Posterior cingulate gyrus (tissue), 11 donors: ENCODE data around the gene PSD2.
"Not testable (repeated sequence)": the region's sequence is repeated elsewhere in the genome, so short reads cannot be mapped to it uniquely, and the experiment has no call there.

Experiments
- DNase-seq, 10 donors: peaks; one replicate each; pipeline versions ENCODE4 v3.0.0 to v3.0.0-alpha.2; 2020 to 2021; ENCODE audit warnings: mixed read lengths in 3 of 10
- intact Hi-C: fragments of 100-400 bp; cut with DNase I; formaldehyde crosslinking; loops from one replicate; pipeline ENCODE4 v1.15.1; 2023

The PSD2 gene

DNA sequence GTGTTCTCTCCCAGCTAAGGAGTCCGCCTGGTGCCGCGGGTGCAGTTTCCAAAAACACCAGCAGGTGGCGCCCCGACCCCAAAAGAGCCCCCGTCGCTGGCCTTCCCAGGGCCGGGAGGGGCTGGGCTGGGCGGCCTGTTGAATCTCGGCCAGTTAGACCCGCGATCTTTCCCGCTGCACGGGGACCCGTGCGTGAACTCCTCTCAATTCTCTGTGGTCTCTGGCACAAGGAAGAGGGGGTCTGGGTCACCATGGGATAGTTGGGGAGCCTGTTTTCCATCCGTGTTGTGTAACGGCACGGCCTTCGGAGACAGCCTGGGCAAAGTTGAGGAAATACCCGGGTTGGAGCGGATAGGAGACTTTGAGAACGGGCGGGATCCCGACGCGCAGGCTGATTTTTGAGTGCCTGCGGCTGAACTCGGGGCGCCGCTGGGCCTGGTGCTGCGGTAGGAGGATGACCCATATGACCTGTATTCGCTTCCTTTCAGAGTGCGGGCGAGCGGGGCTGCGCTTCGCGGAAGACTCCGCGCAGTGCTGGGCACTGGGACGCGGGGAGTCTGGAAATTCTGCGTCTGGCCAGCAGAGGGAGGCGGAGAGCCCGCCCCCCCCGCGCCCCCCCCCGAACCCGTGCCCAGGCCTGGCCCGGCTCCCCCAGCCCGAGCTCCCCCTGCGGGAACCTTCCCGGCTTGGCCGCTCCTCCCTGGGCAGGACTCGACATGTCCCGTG is 7.9 kb upstream of the PSD2 start:
- peak; percentile 88 to 99 (median 96) for DNase-seq
- intact Hi-C loops, result loop anchor here (1.0 to 10.0 kb wide), 6 partner anchors 41 to 370 kb away; partner anchors contain the start of gene NRG2

DNA sequence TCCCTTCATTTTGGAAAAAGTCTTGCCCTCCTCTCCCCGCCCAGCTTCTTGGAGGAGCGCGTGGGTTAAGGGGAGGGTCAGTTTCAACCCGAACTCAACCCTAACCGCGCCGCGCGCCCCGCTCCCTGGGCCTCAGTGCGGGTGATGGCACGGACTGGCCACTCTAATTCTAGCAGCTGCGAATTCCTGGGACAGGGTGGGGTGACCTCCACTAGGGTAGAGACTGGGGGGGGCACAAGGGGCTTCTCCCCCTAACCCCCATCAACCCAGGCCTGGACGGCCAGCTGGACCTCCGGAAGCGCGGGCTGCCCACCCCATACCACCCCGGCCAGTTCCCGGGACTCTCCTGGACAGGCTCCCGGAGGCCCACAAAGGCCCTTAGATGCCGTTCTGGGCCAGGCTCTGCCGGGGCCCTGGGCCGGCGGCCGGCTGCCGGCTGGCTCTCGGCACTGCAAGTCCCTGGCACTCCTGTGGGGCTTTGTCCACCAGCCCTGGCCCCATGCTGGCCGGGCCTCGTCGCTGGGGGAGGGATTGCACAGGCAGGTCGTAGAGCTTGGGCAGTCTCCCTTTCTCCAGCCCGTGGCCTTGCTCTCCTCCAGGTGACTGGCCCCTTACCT is 7.2 kb upstream of the PSD2 start:
- peak; percentile 75 to 98 (median 86) for DNase-seq
- intact Hi-C loops, result loop anchor here (1.0 to 10.0 kb wide), 3 partner anchors 40 to 369 kb away; partner anchors contain the start of gene NRG2

GRCh38 chr5:139789116-139789844 is 6.3 kb upstream of the PSD2 start:
- DNase-seq, result peak in 2 of 10 donors; percentile 63 to 83
- intact Hi-C loops, result loop anchor here (10.0 kb wide), 1 partner anchor 256 kb away; the partner anchor contains the start of gene NRG2

GRCh38 chr5:139789845-139790189 is 5.8 kb upstream of the PSD2 start:
- intact Hi-C loops, result loop anchor here (10.0 kb wide), 1 partner anchor 255 kb away; the partner anchor contains the start of gene NRG2
- DNase-seq, result peak in 2 of 10 donors; percentile 22 to 54

DNA sequence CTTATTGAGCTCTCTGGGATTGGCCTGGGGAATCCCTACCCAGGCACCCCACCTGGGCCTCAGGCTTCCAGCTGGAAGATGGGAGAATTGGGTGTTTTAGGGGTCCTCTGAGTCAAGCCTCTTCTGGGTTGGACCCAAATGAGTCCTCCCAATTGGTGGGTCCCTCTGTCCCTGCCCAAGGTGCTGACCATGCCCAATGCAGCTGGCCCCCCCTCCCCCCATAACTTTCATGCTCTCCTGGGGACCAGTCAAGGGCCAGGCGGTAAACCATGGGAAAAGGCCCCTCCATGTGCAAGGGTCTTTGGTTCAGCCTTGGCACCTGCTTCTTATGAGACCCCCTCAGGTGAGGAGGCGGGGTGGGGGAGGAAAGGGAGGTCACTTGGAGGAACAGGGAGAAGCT is 3.4 kb upstream of the PSD2 start:
- intact Hi-C loops, result no loop called here
- DNase-seq, result peak in 3 of 10 donors; percentile 10 to 26 (median 10)

DNA sequence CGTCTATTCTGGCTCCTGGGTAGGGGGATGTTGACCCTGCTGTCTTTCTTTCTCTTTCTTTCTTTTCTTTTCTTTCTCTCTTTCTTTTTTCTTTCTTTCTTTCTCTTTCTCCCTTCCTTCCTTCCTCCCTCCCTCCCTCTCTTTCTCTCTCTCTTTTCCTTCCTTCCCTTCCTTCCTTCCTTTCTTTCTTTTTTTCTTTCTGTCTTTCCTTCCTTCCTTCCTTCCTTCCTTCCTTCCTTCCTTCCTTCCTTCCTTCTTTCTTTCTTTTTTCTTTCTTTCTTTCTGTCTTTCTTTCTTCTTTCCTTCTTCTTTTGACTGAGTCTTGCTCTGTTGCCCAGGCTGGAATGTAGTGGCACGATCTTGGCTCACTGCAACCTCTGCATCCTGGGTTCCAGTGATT is 3.0 kb upstream of the PSD2 start:
- intact Hi-C loops, result not testable (repeated sequence)
- peak in 2 of 10 donors; percentile 0 to 10 for DNase-seq

GRCh38 chr5:139794067-139794846 is 1.4 kb upstream of the PSD2 start:
- peak in 3 of 10 donors; percentile 24 to 47 (median 29) for DNase-seq
- intact Hi-C loops, result no loop called here

DNA sequence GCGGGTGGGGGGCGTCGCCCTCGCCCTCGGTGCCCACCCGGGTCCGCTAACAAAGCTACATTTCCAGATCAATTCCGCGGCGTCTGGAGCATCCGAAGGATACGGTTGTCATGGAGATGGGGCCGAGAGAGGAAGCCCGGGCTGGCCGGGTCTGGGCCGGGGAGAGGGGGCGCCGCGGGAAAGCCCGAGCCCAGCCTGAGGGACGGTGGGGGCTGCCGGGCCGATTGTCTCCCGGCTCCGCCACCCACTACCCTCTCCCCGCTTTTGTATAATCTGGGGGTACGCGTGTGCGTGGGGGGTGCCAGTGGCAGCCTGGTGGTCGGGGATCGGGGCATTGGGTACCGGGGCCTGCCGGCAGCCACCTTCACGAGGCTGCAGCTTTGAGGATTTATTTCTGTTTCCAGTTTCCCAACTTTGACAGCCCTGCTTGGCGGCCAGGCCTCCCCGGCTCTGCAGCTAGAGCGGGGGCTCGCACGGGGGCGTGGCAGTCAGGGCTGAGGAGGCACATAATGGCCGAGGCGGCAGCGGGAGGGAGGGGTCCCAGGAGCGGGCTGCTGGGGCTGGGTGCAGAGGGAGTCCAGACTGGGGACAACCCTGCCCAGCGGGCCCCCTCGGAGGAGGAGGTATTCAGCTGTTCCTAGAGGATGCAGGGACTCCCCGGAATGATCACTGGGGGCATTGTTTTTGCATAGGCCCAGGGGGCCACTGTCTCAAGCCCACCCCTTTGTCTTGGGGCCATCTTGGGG is 626 bp downstream of the PSD2 start:
- intact Hi-C loops, result no loop called here
- peak in 4 of 10 donors; percentile 43 to 91 (median 86) for DNase-seq

GRCh38 chr5:139797335-139797734 is 1.7 kb downstream of the PSD2 start:
- intact Hi-C loops, result no loop called here

GRCh38 chr5:139797856-139798510 is 2.4 kb downstream of the PSD2 start:
- intact Hi-C loops, result no loop called here
- peak in 3 of 10 donors; percentile 37 to 62 (median 59) for DNase-seq

More at GRCh38 chr5:139797335-139797734, 1.7 kb downstream of the PSD2 start:
- DNase-seq, result peak in 3 of 10 donors; percentile 26 to 32 (median 27)

DNA sequence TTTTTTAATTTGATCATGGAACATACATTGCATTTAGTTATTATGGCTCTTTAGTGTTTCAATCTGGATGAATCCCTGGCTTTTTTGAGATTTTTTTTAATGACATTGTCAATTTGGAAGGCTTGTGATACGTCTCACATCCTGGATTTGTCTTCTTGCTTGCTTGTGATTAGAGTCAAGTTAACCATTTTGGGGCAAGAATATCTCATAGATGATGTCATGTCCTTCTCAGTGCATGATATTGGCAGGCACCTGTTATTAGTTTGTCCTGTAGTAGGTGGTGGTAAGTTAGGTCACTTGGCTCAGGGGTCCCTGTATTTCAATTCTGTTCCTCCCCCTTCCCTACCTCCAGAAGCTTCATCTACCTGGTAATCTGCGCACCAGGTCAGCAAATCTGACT is 3.3 kb downstream of the PSD2 start:
- intact Hi-C loops, result no loop called here
- DNase-seq, result no peak

DNA sequence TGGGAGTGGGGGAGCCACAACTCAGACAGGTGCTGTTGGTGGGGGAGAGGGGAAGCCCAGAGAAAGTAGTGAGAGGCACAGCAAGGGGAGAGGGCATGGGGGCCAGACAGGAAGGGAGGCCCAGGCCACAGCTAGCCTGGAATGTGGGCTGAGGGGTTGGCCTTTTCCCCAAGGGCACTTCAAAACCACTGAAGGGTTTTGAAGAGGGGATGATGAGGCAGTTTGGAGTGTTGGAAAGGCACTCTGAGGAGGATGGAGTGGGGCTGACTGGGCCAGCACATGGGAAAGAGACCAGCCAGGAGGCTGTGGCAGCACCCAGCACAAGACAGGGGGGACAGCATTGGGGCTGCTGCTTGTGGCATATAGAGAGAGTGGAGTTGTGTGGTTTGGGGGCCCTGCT is 3.8 kb downstream of the PSD2 start:
- intact Hi-C loops, result no loop called here
- peak in 2 of 10 donors; percentile 50 for DNase-seq

DNA sequence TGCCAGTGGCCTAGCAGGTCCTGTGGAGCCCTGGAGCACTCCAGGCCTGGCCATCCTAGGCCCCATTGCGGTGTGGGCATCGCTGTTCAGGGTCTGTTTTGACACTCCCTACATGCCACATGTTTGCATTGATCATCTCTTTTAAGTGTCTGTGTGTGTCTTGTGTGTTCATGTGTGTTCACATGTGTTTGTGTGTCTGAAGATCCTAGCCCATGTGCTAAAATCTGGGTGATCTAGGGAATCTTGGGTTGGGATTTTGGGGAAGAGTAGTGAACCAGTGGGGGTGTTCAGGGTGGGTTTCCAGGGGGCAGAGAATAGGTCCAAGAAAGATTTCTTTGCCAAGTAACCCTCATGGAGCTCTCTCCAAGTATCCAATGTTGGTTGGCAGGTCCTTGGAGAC is 8.4 kb downstream of the PSD2 start:
- DNase-seq, result peak in 2 of 10 donors; percentile 38 to 55
- intact Hi-C loops, result no loop called here

DNA sequence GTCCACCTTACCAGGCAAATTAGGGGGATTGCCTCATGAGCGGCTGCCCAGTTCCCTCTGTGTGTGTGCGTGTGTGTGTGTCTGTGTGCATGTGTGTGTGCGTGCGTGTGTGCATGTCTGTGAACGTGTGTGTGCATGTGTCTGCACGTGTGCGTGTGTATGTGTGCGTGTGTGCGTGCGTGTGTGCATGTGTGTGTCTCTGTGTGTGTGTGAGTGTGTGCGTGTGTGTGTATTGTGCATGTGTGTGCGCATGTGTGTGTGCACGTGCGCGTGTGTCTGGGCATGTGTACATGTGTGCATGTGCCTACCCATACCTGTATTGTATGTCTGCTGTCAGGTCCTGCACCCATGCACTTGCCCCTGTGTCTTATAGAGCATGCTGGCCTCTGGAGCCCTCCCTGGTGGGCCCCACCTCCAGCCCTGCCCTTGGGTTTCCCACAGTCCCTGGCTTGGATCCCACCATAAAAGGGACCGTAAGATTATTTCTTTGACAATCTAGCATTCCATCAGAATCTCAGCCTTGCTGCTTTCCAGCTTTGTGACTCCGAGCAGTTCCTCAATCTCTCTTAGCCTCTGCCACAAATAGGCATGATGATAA is 9.3 kb downstream of the PSD2 start:
- DNase-seq, result peak in 2 of 10 donors; percentile 20 to 49
- intact Hi-C loops, result loop anchor here (5.0 kb wide), 1 partner anchor 37 kb away; no protein-coding TSS in a partner anchor

GRCh38 chr5:139805545-139805944 is 9.9 kb downstream of the PSD2 start:
- DNase-seq, result peak in 1 of 10 donors; percentile 8
- intact Hi-C loops, result loop anchor here (5.0 kb wide), 1 partner anchor 37 kb away; no protein-coding TSS in a partner anchor

DNA sequence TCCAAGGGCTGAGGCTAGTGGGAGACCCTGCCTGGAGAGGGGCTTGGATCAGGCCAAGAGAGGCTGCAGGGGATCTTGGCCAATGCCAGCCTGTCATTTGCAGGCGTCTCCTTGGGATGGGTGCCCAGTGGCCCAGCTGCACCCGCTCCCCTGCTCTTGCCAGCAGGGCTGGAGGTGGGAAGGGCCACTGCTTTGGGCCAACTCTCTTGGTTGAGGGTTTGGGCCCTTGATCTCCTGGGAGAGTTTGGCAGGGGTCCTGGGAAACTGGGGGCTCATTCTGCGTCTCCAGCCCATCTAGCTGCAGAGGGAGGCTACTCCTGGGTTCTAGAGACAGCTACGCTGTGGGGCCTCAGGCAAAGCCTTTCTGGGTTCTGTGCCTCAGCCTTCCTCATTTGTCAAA is 10.5 kb downstream of the PSD2 start:
- intact Hi-C loops, result loop anchor here (5.0 kb wide), 1 partner anchor 36 kb away; no protein-coding TSS in a partner anchor
- peak in 9 of 10 donors; percentile 48 to 92 (median 69) for DNase-seq

GRCh38 chr5:139806726-139807646 is 11.4 kb downstream of the PSD2 start:
- peak in 8 of 10 donors; percentile 37 to 90 (median 63) for DNase-seq
- intact Hi-C loops, result loop anchor here (5.0 kb wide), 1 partner anchor 35 kb away; no protein-coding TSS in a partner anchor
